Measurements from ENCODE around the gene BBS7.

Gene BBS7

DNA sequence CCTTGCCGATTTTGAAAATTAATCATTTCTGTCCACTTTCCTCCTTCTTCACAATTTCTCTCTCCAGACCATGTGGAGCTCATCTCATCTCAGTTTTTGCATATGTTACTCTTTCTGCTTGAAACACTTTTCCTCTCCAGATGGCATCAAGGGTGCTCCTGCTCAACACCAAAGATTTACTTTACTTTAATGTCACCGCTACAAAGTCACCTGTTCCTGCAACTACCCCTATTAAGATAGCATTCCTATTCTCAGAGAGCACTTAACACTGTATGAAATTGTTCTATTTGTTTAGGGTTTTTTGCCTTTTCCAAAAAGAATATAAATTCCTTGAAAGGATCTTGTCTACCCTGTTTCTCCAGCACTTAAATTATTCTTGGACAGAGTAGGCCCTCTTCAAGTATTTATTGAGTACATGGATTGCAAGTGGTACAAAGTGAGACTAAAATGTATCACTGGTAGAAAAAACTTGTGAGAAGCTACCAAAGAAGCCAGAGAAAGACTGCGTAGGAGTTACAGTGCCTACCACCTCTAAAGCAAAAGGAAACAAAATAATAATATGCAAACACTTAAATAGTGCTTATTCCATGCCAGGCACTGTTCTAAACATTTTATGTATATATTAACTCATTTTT lies 70.3 kb downstream of the BBS7 start:
- peaks cover 6% of the 10 kb centered on the region for H3K4me1 ChIP-seq (ENCODE audit: control insufficient read depth, insufficient read depth, low read length)
- H3K36me3 ChIP-seq (ENCODE audit: control insufficient read depth, insufficient read depth, low read length), result no peaks in the 10 kb centered on the region
- H3K4me3 ChIP-seq (ENCODE audit: low read length), result no peak overlapping the region
- peak overlapping the region; percentile 93 for H3K27ac ChIP-seq (ENCODE audit: low read depth, low read length)
- H3K27me3 ChIP-seq (ENCODE audit: control insufficient read depth, insufficient read depth, low read length), result no peaks in the 10 kb centered on the region
- H3K9ac ChIP-seq (ENCODE audit: low read length), result no peak overlapping the region

DNA sequence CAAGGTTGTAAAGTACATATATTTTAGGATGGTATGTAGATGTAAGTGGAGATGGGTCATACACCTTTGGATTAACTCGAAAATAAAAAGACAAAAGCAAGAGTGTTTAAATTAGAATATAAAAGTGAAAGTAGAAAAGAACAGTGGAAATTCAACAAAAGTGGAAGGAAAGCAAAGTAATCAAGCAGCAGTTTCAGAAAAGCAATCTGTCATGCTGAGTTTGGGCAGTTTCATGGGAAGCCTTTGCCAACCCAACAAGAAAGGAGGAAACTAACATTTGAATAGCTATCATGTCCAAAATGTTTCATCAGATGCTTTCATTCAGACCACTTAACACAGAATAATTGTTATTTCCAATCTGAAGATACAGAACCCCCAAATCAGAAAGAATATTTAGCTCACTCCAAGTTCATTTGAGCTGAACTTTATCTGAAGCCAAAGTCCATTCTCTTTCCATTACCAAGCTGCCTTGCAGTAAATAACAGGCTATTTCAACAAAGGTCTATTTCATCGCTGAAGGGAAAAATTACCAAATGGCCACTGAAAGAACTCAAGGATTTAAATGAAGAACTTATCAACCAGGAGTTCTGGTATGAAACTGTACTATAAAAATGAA lies 71.0 kb downstream of the BBS7 start:
- Histone ChIP-seq H3K27me3 (ENCODE audit: control insufficient read depth, insufficient read depth, low read length) (no peaks in the 10 kb centered on the region), H3K9ac (ENCODE audit: low read length) (no peak overlapping the region), H3K4me1 (ENCODE audit: control insufficient read depth, insufficient read depth, low read length) (peaks cover 6% of the 10 kb centered on the region), H3K4me3 (ENCODE audit: low read length) (no peak overlapping the region), H3K27ac (ENCODE audit: low read depth, low read length) (no peak overlapping the region), H3K36me3 (ENCODE audit: control insufficient read depth, insufficient read depth, low read length) (no peaks in the 10 kb centered on the region)

DNA sequence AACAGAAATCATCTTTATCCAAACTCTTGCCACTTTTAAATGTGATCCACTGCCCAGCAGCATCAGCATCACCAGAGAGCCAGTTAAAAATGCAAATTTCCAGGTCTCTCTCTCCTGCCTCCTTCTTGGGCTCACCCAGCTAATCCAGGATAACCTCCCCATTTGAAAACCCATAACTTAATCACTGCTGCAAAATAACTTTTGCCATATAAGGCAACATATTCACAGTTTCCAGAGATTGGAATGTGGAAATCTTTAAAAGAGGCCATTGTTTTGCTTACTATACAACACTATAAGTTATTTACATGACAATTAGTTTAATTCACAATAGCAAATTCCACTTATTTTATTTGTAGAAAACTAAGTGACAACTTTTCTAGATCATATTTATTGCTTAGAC lies 74.0 kb downstream of the BBS7 start:
- Histone ChIP-seq H3K27me3 (ENCODE audit: control insufficient read depth, insufficient read depth, low read length) (no peaks in the 10 kb centered on the region), H3K4me3 (ENCODE audit: low read length) (no peak overlapping the region), H3K9ac (ENCODE audit: low read length) (no peak overlapping the region), H3K4me1 (ENCODE audit: control insufficient read depth, insufficient read depth, low read length) (peaks cover 3% of the 10 kb centered on the region), H3K36me3 (ENCODE audit: control insufficient read depth, insufficient read depth, low read length) (no peaks in the 10 kb centered on the region), H3K27ac (ENCODE audit: low read depth, low read length) (no peak overlapping the region)

DNA sequence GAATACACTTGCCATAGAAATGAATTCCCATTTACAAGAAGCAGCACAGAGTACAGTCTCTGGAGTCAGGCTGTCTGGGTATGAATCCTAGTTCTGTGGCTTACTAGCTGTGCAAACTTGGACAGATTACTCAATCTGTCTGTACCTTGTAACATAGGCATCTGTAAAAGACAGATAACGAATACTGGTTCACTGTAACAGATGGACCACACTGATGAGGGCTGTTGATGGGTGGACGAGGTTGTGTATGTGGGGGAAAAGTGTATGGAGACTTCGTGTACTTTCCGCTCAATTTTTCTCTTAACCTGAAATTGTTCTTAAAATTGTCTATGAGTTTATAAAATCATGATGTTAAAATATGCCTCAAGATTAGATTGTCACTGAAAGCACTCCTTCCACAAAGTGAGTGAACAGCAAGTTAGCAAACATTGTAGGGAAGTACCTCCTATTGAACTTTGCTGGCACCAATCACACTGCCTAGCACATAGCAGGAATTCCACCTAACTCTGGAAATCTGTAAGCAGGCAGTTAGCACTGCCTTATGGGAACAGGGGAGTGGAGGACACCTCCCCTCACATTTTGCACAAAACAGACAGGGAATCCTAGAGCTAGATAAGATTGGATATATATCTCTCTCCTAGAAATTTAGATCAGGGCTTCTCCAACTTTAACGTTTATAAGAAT lies 75.6 kb downstream of the BBS7 start:
- Histone ChIP-seq H3K36me3 (ENCODE audit: control insufficient read depth, insufficient read depth, low read length) (no peaks in the 10 kb centered on the region), H3K4me3 (ENCODE audit: low read length) (no peak overlapping the region), H3K4me1 (ENCODE audit: control insufficient read depth, insufficient read depth, low read length) (no peaks in the 10 kb centered on the region), H3K9ac (ENCODE audit: low read length) (no peak overlapping the region), H3K27ac (ENCODE audit: low read depth, low read length) (no peak overlapping the region), H3K27me3 (ENCODE audit: control insufficient read depth, insufficient read depth, low read length) (no peaks in the 10 kb centered on the region)

DNA sequence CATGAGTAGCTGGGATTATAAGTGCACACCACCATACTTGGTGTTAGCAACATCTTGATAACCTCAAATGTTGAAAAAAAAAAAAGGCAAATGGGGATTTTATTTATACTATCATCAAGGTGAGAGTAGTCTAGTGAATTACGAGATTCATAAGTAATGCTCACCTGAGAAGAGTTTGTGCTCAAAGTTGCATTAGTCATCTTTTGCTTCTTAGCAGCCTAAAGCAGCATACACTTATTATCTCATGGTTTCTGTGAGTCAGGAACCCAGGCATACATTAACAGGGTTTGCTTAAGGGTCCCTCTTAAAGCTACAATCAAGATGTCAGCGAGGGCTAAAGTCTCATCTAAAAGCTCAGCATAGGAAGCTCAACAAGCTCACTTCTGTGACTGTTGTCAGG lies 77.3 kb downstream of the BBS7 start:
- no peaks in the 10 kb centered on the region for H3K27me3 ChIP-seq (ENCODE audit: control insufficient read depth, insufficient read depth, low read length)
- H3K36me3 ChIP-seq (ENCODE audit: control insufficient read depth, insufficient read depth, low read length), result no peaks in the 10 kb centered on the region
- no peak overlapping the region for H3K9ac ChIP-seq (ENCODE audit: low read length)
- H3K27ac ChIP-seq (ENCODE audit: low read depth, low read length), result no peak overlapping the region
- H3K4me1 ChIP-seq (ENCODE audit: control insufficient read depth, insufficient read depth, low read length), result no peaks in the 10 kb centered on the region
- H3K4me3 ChIP-seq (ENCODE audit: low read length), result no peak overlapping the region

DNA sequence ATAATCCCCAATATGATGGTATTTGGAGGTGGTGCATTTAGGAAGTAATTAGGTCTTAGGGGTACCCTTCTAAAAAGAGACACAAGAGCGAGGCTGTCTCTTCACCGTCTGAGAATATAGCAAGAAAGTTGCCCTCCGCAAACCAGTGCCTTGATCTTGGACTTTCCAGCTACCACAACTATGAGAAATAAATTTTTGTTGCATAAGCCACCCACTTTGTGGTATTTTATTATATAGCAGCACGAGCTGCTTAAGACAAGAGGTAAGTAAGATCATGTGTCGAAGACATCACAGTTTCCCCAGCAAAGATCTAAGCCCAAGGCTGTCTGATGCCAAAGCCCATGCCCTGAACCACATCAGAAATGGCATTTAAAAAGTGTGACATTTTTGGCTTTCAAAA lies 78.8 kb downstream of the BBS7 start:
- H3K27me3 ChIP-seq (ENCODE audit: control insufficient read depth, insufficient read depth, low read length), result no peaks in the 10 kb centered on the region
- no peaks in the 10 kb centered on the region for H3K4me1 ChIP-seq (ENCODE audit: control insufficient read depth, insufficient read depth, low read length)
- H3K4me3 ChIP-seq (ENCODE audit: low read length), result no peak overlapping the region
- H3K27ac ChIP-seq (ENCODE audit: low read depth, low read length), result no peak overlapping the region
- H3K36me3 ChIP-seq (ENCODE audit: control insufficient read depth, insufficient read depth, low read length), result no peaks in the 10 kb centered on the region
- no peak overlapping the region for H3K9ac ChIP-seq (ENCODE audit: low read length)

DNA sequence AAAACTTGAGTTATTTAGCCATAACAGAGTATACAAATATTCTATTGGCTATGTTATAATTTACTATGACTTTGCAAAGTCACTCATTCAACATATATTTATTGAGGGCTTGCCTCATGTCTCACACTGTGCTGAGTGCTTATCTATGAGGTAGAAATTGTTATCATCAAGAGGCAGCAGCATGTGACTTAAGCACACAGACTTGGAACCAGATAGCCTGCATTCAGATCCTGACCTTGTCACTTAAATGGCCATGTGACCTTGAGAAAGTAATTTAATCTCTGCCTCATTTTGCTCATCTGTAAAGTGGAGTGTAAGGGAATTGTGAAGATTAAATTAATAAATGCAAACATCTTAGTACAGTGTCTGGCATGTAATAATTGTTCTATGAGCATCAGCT lies 79.3 kb downstream of the BBS7 start:
- Histone ChIP-seq H3K4me1 (ENCODE audit: control insufficient read depth, insufficient read depth, low read length) (no peaks in the 10 kb centered on the region), H3K27me3 (ENCODE audit: control insufficient read depth, insufficient read depth, low read length) (no peaks in the 10 kb centered on the region), H3K27ac (ENCODE audit: low read depth, low read length) (no peak overlapping the region), H3K9ac (ENCODE audit: low read length) (no peak overlapping the region), H3K36me3 (ENCODE audit: control insufficient read depth, insufficient read depth, low read length) (no peaks in the 10 kb centered on the region), H3K4me3 (ENCODE audit: low read length) (no peak overlapping the region)

DNA sequence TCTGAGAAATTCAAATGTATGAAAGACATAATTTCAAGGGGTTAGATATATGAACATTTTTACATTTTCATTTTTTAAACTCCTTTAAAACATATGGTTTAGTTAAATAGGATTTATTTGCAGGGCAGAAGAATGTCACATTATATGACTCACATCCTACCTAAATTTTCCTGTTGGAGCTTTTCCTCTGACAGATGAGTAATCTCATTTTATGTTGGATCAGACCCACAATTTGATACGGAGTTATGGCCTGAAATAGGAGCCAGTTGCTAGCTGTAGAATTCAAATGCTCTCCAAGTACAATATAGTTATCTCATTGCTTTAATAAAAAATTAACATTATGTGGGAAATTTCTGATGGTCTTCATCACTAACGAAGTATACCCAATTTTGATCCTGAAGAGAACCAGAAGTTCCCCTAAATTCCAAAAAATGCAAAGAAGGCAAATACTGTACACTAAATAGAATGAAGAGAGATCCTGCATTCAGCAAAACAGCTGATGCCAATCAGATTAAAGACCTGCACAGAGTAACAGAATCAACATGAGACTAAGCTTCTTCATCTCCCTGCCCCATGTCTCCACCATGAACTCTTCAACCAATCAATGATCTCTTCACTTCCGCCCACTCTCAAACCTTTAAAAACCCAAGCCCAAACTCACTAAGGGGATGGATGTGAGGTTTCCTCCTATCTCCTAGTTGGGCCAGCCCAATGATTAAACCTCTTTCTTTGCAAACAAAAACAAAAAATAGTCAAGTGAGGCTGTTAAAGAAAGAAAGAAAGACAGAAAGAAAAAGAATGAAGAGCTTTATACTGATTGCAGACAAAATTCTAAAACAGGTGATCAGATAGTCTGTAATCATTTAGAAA lies 80.1 kb downstream of the BBS7 start:
- Histone ChIP-seq H3K36me3 (ENCODE audit: control insufficient read depth, insufficient read depth, low read length) (no peaks in the 10 kb centered on the region), H3K4me1 (ENCODE audit: control insufficient read depth, insufficient read depth, low read length) (no peaks in the 10 kb centered on the region), H3K27me3 (ENCODE audit: control insufficient read depth, insufficient read depth, low read length) (no peaks in the 10 kb centered on the region), H3K9ac (ENCODE audit: low read length) (no peak overlapping the region), H3K27ac (ENCODE audit: low read depth, low read length) (no peak overlapping the region), H3K4me3 (ENCODE audit: low read length) (no peak overlapping the region)

DNA sequence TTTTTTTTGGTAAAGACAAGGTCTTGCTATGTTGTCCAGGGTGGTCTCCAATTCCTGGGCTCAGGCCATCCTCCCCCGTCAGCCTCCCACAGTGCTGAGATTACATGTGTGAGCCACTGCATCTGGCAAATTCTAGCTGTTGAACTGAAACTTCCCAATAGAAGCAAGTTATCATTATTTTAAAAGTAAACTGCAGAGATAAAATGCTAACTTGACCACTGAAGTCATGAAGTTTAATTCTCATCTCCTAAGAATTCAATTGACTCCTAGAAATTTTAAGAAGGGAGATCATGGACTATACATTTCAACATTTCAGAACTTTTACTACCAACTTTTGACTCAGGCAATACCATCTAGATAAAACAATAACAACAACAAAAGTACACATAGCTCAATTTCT lies 80.8 kb downstream of the BBS7 start:
- no peaks in the 10 kb centered on the region for H3K36me3 ChIP-seq (ENCODE audit: control insufficient read depth, insufficient read depth, low read length)
- H3K9ac ChIP-seq (ENCODE audit: low read length), result no peak overlapping the region
- H3K4me1 ChIP-seq (ENCODE audit: control insufficient read depth, insufficient read depth, low read length), result no peaks in the 10 kb centered on the region
- H3K27me3 ChIP-seq (ENCODE audit: control insufficient read depth, insufficient read depth, low read length), result no peaks in the 10 kb centered on the region
- H3K27ac ChIP-seq (ENCODE audit: low read depth, low read length), result no peak overlapping the region
- no peak overlapping the region for H3K4me3 ChIP-seq (ENCODE audit: low read length)

DNA sequence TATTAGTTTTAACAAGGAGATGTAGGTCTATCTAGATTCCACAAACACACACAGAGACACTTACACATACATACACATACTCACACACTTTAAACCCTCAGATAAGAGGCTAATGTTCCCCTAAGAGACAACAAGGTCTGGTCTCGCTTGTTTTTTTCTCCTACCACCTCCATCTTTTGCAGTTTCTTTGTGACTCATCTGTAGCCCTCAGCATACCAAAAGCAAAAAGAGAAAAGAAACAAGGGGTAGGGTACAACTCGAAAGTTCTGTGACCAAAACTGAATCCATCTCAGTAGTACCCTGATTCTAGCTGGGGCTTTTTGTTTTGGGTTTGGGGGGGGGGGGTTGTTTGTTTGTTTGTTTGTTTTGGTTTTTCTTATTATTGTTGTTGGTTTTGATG lies 81.4 kb downstream of the BBS7 start:
- Histone ChIP-seq H3K27me3 (ENCODE audit: control insufficient read depth, insufficient read depth, low read length) (no peaks in the 10 kb centered on the region), H3K27ac (ENCODE audit: low read depth, low read length) (no peak overlapping the region), H3K36me3 (ENCODE audit: control insufficient read depth, insufficient read depth, low read length) (no peaks in the 10 kb centered on the region), H3K4me3 (ENCODE audit: low read length) (no peak overlapping the region), H3K9ac (ENCODE audit: low read length) (no peak overlapping the region), H3K4me1 (ENCODE audit: control insufficient read depth, insufficient read depth, low read length) (no peaks in the 10 kb centered on the region)

DNA sequence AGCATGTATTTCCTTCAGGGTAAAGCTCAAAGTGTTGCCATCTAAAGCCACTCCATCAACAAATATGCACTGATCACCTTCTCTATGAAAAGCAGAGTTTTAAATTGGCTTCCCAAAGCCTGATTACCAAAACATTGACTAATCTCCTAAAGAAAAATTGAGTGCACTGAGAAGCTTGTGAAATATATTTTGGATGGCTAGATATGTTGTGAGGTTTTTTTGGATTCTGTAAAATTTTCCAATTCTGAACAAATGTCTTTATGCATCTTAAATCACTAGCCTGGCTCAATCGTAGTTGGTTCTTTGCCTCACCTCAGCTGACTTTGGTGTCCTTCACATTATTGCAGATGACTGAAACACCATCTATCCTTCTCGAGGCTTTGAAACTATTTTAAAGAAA lies 84.1 kb downstream of the BBS7 start:
- no peak overlapping the region for H3K9ac ChIP-seq (ENCODE audit: low read length)
- H3K27me3 ChIP-seq (ENCODE audit: control insufficient read depth, insufficient read depth, low read length), result no peaks in the 10 kb centered on the region
- no peak overlapping the region for H3K27ac ChIP-seq (ENCODE audit: low read depth, low read length)
- H3K36me3 ChIP-seq (ENCODE audit: control insufficient read depth, insufficient read depth, low read length), result no peaks in the 10 kb centered on the region
- no peak overlapping the region for H3K4me3 ChIP-seq (ENCODE audit: low read length)
- no peaks in the 10 kb centered on the region for H3K4me1 ChIP-seq (ENCODE audit: control insufficient read depth, insufficient read depth, low read length)

DNA sequence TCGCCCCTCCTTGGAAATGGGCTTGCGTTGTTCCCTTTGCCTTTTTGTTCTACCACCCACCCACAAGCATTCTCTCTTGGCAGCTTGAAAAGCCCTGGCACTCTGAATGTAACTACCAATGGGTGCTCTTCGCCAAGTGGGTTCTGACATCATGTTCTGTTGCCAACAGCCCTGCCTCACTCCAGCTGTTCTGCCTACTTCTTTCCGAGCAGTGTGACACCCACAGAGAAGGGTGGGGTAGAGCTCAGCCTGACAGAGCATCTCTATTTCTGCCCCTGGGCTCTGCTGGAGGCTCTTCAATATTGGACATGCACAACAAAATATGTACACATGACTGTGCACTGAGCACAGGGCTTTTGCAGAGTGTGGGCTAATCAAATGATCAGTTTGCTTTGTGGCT lies 84.8 kb downstream of the BBS7 start:
- no peaks in the 10 kb centered on the region for H3K27me3 ChIP-seq (ENCODE audit: control insufficient read depth, insufficient read depth, low read length)
- H3K4me1 ChIP-seq (ENCODE audit: control insufficient read depth, insufficient read depth, low read length), result no peaks in the 10 kb centered on the region
- no peak overlapping the region for H3K9ac ChIP-seq (ENCODE audit: low read length)
- H3K36me3 ChIP-seq (ENCODE audit: control insufficient read depth, insufficient read depth, low read length), result no peaks in the 10 kb centered on the region
- no peak overlapping the region for H3K4me3 ChIP-seq (ENCODE audit: low read length)
- peak overlapping the region; percentile 64 for H3K27ac ChIP-seq (ENCODE audit: low read depth, low read length)
